GM03348 (cell line): ENCODE results near the gene DNAJC3.
A peak's percentile ranks its signal among the peaks of the same experiment; 100 is the strongest.
"Not testable (repeated sequence)": the region's sequence is repeated elsewhere in the genome, so short reads cannot be mapped to it uniquely, and the experiment has no call there.

Experiments used
- DNase-seq: peaks from one replicate; pipeline ENCODE4 v3.0.0; 2012; ENCODE audit warnings: low spot score

Gene DNAJC3, protein sequence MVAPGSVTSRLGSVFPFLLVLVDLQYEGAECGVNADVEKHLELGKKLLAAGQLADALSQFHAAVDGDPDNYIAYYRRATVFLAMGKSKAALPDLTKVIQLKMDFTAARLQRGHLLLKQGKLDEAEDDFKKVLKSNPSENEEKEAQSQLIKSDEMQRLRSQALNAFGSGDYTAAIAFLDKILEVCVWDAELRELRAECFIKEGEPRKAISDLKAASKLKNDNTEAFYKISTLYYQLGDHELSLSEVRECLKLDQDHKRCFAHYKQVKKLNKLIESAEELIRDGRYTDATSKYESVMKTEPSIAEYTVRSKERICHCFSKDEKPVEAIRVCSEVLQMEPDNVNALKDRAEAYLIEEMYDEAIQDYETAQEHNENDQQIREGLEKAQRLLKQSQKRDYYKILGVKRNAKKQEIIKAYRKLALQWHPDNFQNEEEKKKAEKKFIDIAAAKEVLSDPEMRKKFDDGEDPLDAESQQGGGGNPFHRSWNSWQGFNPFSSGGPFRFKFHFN

DNA sequence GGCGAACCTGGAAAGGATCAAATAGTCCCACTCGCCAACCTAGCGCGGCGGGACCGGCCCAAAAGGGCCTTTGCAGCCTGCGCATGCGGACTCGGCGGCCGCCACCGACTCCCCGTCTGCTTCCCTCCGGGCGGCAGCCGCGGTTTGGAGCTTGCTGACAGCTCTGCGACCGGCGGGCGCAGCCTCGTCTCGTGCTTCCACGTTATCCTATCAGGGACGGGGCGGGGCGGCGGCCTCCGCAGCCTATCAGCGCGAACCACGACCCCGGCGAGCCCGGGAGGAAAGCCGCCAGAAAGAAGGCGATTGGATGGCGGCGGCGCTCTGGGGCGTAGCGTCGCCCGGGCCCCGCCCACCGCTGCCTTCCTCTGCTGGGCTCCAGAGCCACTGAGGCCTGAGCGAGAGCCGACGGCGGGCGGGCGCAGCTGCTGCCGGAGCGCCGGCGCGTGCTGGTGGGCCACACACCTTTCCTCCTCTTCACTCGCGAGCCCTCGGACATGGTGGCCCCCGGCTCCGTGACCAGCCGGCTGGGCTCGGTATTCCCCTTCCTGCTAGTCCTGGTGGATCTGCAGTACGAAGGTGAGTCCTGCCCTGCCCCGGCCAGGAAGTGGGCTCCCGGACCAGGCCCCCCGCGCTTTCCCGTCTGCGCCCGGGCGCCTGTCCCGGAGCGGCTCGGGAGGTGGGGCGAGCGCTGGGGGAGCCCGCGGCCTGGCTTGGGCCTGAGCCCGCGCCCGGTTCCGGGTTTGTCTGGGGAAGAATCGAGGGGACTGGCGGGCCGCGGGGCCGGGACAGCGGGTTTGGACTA is at the start of gene DNAJC3:
Gene DNAJC3 (plus strand): TSS at position 378 of the 802 bp plus-strand sequence. CDS start 117 bp downstream, at position 495.
- DNase-seq = peak; percentile 99

DNA sequence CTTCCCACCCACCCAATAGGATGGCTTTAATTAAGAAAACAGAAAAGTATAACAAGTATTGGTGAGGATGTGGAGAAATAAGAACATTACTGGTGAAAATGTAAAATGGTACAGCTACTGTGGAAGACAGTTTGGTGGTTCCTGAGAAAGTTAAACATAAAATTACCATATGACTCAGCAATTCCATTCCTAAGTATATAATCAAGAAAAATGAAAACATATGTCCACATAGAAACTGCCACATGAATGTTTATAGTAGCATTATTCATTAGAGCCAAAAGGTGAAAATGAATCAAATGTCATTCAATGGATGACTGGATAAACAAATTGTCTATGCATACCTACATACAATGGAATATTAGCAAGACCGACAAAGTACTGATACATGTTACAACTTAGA is 49.3 kb upstream of the DNAJC3 start:
- no peak for DNase-seq

DNA sequence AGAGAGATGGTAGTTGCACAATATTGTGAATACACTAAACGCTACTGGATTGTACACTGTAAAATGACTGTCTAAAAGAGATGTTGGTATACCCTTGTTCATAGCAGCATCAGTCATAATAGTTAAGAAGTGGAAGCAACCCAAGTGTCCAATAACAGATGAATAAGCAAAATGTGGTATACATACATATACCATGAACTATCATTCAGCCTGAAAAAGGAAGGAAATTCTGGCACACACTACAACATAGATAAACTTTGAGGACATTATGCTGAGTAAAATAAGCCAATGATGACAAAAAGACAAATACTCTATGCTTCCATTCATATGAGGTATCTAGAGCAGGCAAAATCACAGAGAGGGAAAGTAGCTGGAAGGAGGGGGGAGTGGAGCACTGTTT is 48.5 kb upstream of the DNAJC3 start:
- DNase-seq = no peak

DNA sequence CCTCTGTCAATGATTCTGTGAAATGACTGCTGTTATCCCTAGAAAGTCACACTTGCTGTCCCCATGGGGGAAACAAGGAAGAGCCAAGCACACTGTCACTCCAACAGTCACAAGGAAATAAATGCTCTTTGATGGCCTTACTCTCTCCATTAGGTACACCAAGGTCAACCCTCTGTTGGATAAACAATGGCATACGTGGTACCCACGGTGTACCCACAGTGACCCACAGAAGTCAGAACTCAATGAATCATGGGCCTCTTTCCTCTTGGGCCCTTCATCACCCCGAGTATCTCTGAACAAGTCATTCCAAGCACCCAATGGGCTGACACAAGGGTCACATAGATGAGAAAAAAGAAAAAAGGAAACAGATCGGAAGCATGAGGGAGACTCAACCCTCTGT is 47.9 kb upstream of the DNAJC3 start:
- no peak for DNase-seq

DNA sequence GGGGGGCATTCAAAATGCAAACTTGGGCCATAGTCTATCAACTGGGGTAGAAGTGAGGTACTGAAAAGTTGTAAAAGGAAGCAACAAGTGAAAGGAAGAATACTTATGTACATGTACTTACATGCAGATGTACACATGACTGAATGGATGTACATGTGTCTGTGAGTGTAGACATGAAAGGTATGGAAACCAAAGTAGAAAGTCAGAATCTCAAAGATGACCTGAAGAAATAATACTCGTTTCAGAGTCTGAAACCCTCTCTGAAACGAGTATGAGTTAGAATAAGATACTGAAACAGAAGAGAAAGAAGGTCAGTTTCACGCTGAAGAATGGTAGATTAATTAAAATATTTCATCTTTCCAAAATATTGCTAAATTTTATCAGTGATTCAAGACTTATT is 46.3 kb upstream of the DNAJC3 start:
- no peak for DNase-seq

DNA sequence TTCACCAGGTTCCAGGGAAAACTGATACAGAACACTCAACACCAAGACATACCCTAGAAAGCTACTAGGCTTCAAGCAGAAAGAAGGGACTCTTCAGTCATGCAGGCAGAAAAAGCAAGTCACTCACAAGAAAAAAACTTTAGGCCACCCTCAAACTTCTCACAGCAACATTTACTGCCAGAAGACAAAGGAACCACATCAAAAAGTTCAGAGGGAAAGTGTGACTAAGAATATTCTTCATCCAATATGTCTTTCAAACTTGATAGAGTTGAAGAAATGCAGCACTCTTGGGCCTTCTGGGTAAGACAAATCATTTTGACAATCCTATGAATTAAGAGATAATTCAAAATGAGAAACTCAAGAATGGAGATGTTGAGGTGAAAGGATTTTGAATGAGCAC is 40.1 kb upstream of the DNAJC3 start:
- no peak for DNase-seq

DNA sequence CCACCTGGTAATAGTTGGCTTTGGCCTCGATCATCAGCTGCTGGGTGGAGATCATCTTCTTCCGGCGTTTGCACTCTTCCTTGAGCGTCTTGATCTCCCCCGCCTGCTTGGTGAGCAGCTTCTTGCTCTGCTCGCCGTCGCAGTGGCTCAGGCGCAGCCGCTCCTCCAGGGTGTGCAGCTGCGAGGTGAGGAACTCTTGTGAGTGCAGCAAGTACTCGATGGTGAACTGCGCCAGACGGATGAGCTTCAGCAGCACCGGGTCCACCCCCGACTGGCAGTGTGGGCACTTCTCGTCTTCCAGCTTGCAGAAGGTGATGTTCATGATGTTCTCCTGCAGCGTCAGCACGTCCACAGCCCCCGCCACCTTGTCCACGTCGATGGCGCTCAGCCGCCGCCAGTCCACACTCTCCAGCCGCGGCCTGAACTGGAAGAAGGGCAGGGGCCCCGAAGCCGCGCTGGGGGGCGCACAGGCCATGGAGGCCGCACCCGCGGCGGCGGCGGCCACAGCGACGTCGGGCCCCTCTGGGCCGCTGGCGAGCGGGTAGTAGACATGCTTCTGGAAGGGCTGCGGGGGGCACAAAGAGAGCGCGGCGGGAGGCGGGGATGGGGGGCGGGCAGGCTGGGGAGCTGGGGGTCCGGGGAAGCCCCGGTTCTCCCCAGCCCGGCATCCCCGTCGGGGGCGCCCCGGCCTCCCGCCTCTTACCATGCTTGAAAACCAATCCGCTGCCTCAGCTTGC is 35.5 kb upstream of the DNAJC3 start:
- peak; percentile 11 for DNase-seq

DNA sequence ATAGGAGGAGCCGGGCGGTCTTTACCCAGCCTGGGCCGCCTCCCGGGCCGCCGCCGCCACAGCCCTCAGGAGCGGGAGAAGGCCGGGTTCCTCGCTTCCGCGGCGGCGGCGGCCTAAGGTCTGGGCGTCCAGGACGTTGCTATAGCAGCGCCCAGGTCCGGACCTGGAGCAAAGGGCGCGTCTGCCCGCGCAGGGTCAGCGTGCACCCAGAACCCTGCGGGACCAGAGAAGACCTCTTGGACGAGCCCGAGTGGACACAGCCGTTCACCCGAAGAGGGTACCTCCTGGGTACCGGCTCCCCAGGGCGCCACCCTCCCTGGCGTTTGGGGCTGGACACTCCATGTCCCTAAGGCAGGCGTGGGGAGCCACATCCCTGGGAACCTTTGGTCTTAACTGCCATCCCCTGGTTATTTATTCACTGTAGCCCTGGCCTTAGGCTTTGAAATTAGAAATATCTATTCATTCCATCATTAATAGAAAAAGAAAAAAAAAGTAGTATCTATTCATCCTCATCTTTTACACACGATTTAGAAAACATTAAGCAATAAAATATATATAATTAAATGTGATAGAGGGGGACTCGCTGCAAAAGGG is 34.8 kb upstream of the DNAJC3 start:
- peak; percentile 80 for DNase-seq

DNA sequence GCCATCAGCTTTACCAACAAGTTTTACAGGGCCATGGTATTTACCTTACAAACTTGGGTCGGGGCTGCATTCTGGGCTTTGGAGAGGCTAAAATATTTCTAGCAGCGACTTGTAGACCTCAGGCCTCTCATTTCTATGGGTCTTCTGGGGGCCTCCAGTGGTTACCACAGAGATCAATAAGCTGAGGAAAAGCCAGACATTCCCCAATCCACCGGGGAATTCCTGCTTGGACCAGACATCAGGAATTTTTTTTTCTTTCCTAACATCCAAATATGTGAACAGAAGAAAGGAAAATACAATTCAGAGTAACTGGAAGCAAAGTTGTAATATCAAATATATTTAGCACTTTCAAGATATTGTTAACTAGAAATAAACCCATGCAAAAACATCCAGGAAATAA is 33.9 kb upstream of the DNAJC3 start:
- no peak for DNase-seq

DNA sequence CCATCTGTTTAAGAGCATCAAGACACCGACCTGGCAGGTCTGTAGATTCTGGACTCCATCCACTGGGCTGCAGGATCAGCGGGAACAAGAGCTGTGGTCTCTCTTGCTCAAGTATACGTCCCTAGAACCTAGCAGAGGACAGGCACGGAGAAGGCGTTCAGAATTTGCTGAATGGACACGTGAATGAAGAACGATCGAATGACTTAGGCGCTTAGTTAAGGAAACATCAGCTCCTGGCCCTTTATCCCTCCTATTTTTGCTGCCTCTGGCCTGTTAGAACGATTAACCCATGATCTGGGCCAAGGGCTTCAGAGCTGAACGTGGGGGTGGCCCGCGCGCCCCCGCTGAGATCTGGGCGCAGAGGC is 33.4 kb upstream of the DNAJC3 start:
- no peak for DNase-seq

DNA sequence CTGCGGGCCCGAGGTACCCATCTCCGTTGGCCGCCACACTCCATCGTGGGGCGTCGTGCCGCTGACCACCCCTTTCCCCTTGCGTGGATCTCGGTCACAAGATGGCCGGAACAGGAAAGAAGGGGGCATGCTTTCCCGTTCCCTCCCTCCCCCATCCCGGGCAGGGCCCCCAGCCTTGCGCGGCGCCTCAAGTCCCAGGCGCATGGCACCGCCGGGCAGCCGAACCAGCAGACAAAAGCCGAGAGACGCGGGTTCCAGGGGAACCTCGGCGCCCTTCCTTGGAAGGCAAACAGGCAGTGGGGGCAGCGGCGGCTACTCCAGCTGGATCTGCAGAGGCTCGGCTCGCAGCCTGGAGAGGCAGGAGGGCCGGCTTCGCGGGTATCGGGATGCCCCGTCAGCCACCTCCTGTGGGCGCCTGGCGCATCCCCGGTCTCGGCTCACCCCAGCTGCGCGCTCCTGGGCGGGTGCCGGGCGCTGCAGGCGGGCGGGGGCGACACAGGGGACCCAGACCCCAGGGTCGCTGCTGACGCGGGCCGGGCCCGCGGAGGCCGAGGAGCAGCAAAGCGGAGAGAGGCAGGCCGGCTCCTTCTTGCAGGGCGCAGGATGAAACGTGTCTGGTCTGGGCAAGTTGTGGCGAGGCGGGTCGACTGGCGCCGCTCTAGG is 32.9 kb upstream of the DNAJC3 start:
- peak; percentile 65 for DNase-seq

DNA sequence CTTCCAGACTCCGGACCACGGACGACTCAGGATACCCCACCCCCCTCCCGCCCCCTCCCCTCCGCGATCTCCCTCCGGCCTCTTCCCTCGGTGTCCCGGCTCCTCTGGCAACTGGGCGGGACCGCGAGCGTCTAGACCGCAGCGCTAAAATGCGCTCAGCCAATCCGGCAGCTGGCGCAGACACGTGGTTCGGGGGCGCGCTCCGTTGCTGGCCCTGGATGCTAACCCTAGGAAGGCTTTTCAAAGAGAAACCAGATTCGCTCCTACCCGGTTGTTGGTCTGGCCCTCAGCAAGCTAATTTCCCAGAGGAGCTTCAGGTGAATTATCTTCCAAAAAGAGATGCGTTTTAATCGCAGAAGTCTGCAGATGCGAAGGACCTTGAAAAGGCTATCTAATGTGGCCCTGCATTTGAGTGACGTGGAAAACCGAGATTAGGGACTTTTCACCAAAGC is 32.3 kb upstream of the DNAJC3 start, which contains the start of gene DZIP1:
Gene DZIP1 (minus strand): TSS at position 106 of the 452 bp plus-strand sequence. CDS start 2,677 bp downstream, outside the sequence.
- peak; percentile 94 for DNase-seq

DNA sequence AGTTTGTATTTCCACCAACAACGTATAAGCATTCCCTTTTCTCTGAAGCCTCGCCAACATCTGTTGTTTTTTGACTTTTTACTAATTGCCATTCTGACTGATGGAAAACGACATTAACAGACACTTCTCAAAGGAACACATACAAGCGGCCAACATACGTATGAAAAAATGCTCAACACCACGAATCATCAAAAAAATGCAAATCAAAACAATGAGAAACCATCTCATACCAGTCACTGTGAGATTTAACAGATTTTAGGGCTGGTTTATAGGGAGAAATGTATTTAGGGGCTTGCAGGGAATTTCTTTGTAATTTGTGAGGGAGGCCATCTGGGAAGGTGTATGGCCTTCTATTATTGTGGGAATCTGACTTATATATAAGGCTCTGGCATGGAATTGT is 29.6 kb upstream of the DNAJC3 start:
- no peak for DNase-seq

DNA sequence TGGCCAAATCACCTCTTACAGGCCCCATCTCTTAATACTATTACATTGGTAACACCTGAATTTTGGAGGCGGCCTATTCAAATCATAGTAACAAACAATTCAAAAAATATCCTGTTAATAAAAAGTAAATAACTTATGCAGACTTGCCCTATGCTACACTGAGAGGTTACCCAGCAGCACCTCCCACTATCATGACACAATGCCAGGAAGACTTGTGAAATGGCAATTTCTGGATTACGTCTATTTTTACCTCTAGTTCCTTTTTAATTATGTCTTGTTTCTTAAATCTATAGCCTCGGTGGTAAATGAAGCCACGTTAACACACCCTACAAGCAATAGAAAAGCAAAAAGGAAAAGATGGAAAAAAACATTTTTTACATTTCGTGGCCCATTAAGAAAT is 26.2 kb upstream of the DNAJC3 start:
- no peak for DNase-seq

DNA sequence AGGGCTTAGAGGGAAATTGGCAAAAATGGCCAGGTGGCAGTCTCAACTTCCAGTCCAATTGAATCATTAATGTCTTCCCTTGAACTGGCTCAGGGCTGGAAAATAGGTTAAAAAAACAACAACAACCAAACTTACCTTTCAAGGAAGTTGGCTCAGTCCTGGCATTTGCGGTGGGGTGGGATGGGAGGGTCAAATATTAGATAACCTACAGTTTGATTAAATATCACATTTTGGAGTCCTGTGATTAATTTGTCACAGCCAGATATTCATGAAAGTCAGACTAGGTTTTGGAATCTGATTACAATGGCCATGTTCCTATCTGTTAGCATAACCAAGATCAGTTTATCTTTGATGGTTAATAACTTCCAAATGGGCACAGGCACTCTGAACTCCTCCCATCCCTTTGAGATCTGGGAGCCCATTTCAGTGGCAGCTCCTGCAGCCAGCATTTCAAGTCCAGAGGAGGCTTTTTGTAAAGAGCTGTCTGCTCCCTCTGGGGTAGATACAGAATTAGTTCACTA is 24.6 kb upstream of the DNAJC3 start:
- no peak for DNase-seq

DNA sequence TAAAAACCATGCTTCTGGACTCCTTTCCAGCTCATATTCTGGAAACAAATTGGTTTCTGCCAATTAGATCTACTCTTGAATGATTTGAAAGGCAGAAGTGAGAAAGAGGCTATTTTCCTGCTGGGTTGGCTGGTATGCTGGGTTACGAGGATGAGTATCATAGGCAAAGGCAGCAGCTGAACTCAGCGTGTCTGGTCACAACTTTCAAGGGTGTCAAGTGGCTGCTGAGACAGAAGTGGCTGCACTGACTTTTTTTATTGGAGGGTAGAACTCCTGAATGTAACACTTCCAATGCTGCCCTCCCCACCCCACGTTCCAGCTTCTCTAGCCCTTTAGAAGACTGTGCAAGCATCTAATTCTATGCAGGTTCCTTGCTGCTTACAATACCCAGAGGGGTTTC is 24.1 kb upstream of the DNAJC3 start:
- DNase-seq = no peak

DNA sequence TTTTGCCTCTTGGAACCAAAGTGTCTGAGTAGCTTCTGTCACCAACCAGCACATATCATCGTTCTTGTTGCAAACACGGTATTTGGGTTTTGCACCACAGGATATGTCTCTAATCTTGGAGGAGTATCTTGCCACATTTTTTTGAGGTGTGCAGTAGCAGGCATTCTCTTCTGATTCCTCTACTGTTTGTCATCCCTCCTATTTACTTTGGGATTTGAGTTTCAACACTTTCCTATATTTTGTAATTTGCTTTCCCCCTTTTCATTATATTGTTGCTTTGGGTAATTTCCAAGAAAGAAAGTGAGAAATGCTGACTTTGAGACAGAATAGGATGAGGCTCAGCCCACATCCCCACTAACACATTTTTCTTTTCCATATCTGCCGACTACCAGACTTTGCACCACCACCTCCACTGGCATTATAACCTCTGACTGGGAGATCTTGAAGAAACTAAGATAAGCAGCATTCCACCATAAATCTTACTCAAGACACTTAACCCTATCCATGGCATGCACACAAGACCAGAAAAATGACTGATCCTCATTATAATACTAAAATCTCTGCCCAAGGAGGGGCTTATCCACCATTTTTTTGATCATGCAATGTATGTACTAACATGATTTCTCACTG is 20.4 kb upstream of the DNAJC3 start:
- no peak for DNase-seq

DNA sequence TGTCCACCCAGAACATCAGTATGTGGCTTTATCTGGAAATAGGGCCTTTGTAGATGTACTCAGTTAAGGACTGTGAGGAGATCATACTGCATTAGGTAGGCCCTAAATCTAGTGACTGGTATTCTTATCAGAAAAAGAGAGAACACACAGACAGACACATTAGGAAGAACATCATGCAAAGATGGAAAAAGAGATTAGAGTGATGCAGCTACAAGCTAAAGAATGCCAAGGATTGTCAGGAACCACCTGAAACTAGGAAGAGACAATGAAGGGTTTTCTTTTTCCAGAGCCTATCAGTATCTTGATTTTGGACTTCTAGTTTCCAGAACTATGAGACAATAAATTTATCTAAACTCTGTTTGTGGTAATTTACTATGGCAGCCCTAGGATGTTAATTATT is 17.4 kb upstream of the DNAJC3 start:
- no peak for DNase-seq

DNA sequence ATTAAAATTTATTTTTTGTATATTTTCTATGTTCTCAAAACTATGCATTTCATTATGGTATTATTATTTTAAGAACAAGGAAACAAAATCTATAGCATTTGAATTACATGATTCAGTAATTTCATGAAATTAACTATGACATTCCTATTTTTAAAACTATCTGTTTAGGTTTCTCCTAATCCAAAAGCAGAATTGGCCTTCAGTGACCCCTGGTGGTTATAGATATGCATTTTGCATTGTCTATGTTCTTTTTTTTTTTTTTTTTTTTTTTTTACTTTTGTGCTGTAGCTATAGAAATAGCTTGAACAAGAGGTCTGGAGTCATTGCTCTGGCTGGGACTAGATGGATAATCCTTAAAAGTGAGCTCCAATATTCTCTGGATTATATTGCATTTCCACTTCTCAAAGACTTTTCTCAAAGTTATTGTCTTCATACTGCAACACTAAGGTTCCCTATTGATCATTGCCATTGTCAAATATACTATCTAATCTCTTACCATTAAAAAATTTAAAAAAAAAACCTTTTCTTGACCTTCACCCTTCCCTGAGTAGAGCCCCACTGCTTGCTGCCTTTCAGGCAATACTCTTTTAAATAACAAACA is 15.9 kb upstream of the DNAJC3 start:
- peak; percentile 57 for DNase-seq

DNA sequence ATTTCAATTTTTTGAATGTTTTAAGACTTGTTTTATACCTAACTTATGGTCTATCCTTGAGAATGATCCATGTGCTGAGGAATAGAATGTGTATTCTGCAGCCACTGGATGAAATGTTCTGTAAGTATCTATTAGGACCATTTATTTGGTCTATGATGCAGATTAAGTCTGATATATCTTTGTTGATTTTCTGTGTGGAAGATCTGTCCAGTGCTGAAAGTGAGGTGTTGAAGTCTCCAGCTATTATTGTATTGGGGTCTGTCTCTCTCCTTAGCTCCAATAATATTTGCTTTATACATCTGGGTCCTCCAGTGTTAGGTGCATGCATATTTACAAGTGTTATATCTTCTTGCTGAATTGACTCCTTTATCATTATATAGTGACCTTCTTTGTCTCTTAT is 9.7 kb upstream of the DNAJC3 start:
- DNase-seq = not testable (repeated sequence)
